Astrocyte (in vitro differentiated cells and primary cell): Measurements from ENCODE around the gene TNFRSF12A. TPM values are rescaled to one million over a fixed set of nuclear protein-coding genes. Genes with fewer than 3 reads are reported as not detected.
A peak's percentile ranks its signal among the peaks of the same experiment; 100 is the strongest.

ENCODE experiments used
- DNase-seq: peaks from one replicate; pipeline ENCODE4 v3.0.0-alpha.2; 2010; ENCODE audit warnings: low read depth
- FAIRE-seq: peaks from 2 replicates; lab custom pipeline; 2011; peaks lifted over from hg19 to GRCh38; lab: Jason Lieb, UNC
- H2AFZ ChIP-seq: 2 replicates; pipeline ENCODE4 v1.6.0; 2012; ENCODE audit warnings: low read depth, low read length, inconsistent platforms
- H3K27ac ChIP-seq: 2 replicates; pipeline ENCODE4 v1.5.1; 2011; ENCODE audit warnings: low read depth, low read length, inconsistent platforms
- H3K27me3 ChIP-seq: 2 replicates; pipeline ENCODE4 v1.6.0; 2011; ENCODE audit warnings: low read length, inconsistent platforms; ENCODE audit not compliant: insufficient read depth
- H3K36me3 ChIP-seq: 2 replicates; pipeline ENCODE4 v1.5.1; 2011; ENCODE audit warnings: low read length, inconsistent platforms; ENCODE audit not compliant: insufficient read depth
- H3K4me1 ChIP-seq: 2 replicates; pipeline ENCODE4 v1.5.1; 2011; ENCODE audit warnings: low read length, inconsistent platforms; ENCODE audit not compliant: insufficient read depth
- H3K4me2 ChIP-seq: 2 replicates; pipeline ENCODE4 v1.6.0; 2012; ENCODE audit warnings: low read length, inconsistent platforms
- H3K4me3 ChIP-seq: 2 replicates; pipeline ENCODE4 v1.5.1; 2011; ENCODE audit warnings: low read depth, mild to moderate bottlenecking, low read length, inconsistent platforms; ENCODE audit not compliant: insufficient read depth
- H3K79me2 ChIP-seq: 2 replicates; pipeline ENCODE4 v1.6.0; 2012; ENCODE audit warnings: mild to moderate bottlenecking, low read length, inconsistent platforms; ENCODE audit not compliant: insufficient read depth
- H3K9ac ChIP-seq: 2 replicates; pipeline ENCODE4 v1.6.0; 2012; ENCODE audit warnings: mild to moderate bottlenecking, low read length, inconsistent platforms
- H3K9me3 ChIP-seq: 2 replicates; pipeline ENCODE4 v1.5.1; 2012; ENCODE audit warnings: low read depth, mild to moderate bottlenecking, low read length, inconsistent platforms; ENCODE audit not compliant: insufficient read depth
- H4K20me1 ChIP-seq: 2 replicates; pipeline ENCODE4 v1.6.0; 2012; ENCODE audit warnings: low read length, inconsistent platforms; ENCODE audit not compliant: insufficient read depth
- H3K27ac Mint-ChIP-seq: one replicate; pipeline ENCODE4 v1.8.0; 2021; ENCODE audit warnings: mild to moderate bottlenecking, mixed read lengths; ENCODE audit not compliant: unreplicated experiment
- H3K27me3 Mint-ChIP-seq: one replicate; pipeline ENCODE4 v1.8.0; 2021; ENCODE audit warnings: low read depth, mixed read lengths; ENCODE audit not compliant: unreplicated experiment
- H3K36me3 Mint-ChIP-seq: one replicate; pipeline ENCODE4 v1.8.0; 2021; ENCODE audit warnings: low read depth, mixed read lengths; ENCODE audit not compliant: unreplicated experiment
- H3K4me1 Mint-ChIP-seq: one replicate; pipeline ENCODE4 v1.8.0; 2021; ENCODE audit warnings: low read depth, mixed read lengths; ENCODE audit not compliant: unreplicated experiment
- H3K4me3 Mint-ChIP-seq: one replicate; pipeline ENCODE4 v1.8.0; 2021; ENCODE audit warnings: mild to moderate bottlenecking, moderate library complexity, mixed read lengths; ENCODE audit not compliant: unreplicated experiment
- H3K9me3 Mint-ChIP-seq: one replicate; pipeline ENCODE4 v1.8.0; 2021; ENCODE audit warnings: mild to moderate bottlenecking, mixed read lengths; ENCODE audit not compliant: unreplicated experiment
- EZH2 ChIP-seq: IDR thresholded peaks from 2 replicates; pipeline ENCODE4 v1.6.1; 2012; ENCODE audit warnings: mild to moderate bottlenecking, low read length, inconsistent platforms; ENCODE audit not compliant: insufficient read depth
- total RNA-seq: library from RNA; stranded (reverse); gene quantifications from 2 replicates; pipeline ENCODE4 v1.2.1, GENCODE V29; 2021
- TF ChIP-seq, protein P1 (sequence below): IDR thresholded peaks from 2 replicates; pipeline ENCODE4 v1.5.1; 2011; ENCODE audit warnings: low read depth, mild to moderate bottlenecking, inconsistent platforms, low read length, moderate library complexity; ENCODE audit not compliant: insufficient read depth

TNFRSF12A gene
- total RNA-seq, 1 donor from 2014 or later, result 262 TPM

DNA sequence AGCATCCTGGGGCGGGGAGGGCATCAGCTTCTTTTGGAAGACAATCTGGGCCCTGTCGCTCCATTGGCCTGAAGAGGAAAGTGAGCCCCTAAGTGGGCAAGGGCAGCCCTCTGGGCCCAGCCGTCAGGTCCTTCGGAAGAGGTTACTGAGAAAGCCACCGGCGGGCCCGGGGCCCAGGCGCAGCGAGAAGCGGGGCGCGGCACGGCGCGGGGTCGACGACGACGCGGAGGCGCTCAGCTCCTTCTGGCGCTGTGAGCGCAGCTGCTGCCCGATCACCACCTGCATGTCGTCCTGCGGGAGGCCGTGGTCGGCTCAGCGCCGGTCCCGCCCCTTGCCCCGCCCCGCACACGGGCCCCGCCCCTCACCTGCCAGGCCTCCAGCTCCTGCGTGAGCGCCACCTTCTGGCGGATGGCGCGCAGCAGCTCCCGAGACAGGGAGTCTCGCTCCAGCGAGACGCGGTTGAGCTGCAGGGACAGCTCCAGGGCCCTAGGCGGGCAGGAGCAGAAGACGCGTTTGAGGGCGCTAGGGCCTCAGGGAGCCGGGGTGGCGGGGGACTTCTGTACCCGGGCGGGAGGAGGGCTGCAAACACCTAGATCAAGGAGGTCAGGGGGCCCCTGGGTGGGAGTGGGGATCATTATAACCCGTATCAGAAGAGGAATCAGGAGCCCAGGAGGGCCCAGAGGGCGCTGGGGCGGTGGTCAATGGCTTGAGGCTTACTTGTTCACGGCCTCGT, 8.0 kb downstream of the TNFRSF12A start:
- Mint-ChIP-seq H3K36me3 (peaks cover 8% of the 10 kb centered on the region), H3K9me3 (no peaks in the 10 kb centered on the region), H3K27me3 (peaks cover 1% of the 10 kb centered on the region), H3K27ac (no peak overlapping the region), H3K4me3 (no peak overlapping the region), H3K4me1 (peaks cover 2% of the 10 kb centered on the region)
- peaks cover 20% of the 10 kb centered on the region for H3K4me1 ChIP-seq
- H3K9ac ChIP-seq, result no peak overlapping the region
- peaks cover 31% of the 10 kb centered on the region for H3K27me3 ChIP-seq
- H3K4me3 ChIP-seq, result no peak overlapping the region
- no peak for TF ChIP-seq EZH2
- TF ChIP-seq, protein P1, sequence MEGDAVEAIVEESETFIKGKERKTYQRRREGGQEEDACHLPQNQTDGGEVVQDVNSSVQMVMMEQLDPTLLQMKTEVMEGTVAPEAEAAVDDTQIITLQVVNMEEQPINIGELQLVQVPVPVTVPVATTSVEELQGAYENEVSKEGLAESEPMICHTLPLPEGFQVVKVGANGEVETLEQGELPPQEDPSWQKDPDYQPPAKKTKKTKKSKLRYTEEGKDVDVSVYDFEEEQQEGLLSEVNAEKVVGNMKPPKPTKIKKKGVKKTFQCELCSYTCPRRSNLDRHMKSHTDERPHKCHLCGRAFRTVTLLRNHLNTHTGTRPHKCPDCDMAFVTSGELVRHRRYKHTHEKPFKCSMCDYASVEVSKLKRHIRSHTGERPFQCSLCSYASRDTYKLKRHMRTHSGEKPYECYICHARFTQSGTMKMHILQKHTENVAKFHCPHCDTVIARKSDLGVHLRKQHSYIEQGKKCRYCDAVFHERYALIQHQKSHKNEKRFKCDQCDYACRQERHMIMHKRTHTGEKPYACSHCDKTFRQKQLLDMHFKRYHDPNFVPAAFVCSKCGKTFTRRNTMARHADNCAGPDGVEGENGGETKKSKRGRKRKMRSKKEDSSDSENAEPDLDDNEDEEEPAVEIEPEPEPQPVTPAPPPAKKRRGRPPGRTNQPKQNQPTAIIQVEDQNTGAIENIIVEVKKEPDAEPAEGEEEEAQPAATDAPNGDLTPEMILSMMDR, result peak; percentile 22
- peaks cover 3% of the 10 kb centered on the region for H3K9me3 ChIP-seq
- peak overlapping the region; percentile 46 for H3K4me2 ChIP-seq
- H2AFZ ChIP-seq, result no peak overlapping the region
- FAIRE-seq, result no peak
- no peak overlapping the region for H3K27ac ChIP-seq
- H4K20me1 ChIP-seq, result peaks cover 31% of the 10 kb centered on the region
- H3K36me3 ChIP-seq, result no peaks in the 10 kb centered on the region
- DNase-seq, result peak; percentile 25
- H3K79me2 ChIP-seq, result no peaks in the 10 kb centered on the region

DNA sequence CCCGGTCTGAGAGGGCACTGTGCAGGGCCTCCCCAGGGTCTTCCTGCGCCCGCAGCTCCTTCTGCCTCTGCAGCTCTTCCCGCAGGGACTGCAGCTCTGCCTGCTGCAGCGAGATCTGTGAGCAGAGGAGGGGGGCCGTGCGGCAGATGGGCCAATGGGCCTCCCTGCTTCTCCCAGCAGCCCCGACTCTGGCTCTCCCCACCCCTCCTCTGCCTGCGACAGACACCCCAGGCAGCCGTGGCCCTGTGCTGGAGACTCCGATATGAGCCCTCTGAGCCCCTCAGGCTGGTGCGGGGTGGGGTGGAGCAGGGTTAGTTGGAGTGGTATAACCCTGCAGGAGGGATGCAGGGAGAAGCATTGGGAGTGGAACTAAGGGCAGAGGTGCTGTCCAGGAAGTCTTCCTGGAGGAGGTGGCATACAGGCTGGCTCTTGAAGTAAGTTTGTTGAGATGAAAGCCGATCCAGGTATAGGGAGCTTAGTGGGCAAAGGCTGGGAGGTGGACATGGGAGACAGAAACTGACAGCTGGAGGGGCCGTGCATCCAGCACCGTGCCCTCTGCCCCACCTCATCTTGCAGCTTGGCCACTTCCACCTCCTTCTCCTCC, 8.7 kb downstream of the TNFRSF12A start:
- FAIRE-seq (no peak), DNase-seq (no peak)
- Mint-ChIP-seq H3K27me3 (peaks cover 7% of the 10 kb centered on the region), H3K27ac (no peak overlapping the region), H3K4me3 (no peak overlapping the region), H3K4me1 (peaks cover 2% of the 10 kb centered on the region), H3K9me3 (no peaks in the 10 kb centered on the region), H3K36me3 (peaks cover 8% of the 10 kb centered on the region)
- Histone ChIP-seq H3K79me2 (no peaks in the 10 kb centered on the region), H3K4me2 (peak overlapping the region; percentile 46), H3K9me3 (peaks cover 3% of the 10 kb centered on the region), H3K4me1 (peaks cover 13% of the 10 kb centered on the region), H4K20me1 (peaks cover 31% of the 10 kb centered on the region), H3K27me3 (peaks cover 38% of the 10 kb centered on the region), H3K27ac (no peak overlapping the region), H3K4me3 (no peak overlapping the region), H3K9ac (no peak overlapping the region), H2AFZ (no peak overlapping the region), H3K36me3 (no peaks in the 10 kb centered on the region)
- TF ChIP-seq, protein P1, result no peak
- TF ChIP-seq EZH2, result no peak
